ENCODE results near the gene TNS3.
"Not testable (repeated sequence)": the region's sequence is repeated elsewhere in the genome, so short reads cannot be mapped to it uniquely, and the experiment has no call there.

TNS3 gene

DNA sequence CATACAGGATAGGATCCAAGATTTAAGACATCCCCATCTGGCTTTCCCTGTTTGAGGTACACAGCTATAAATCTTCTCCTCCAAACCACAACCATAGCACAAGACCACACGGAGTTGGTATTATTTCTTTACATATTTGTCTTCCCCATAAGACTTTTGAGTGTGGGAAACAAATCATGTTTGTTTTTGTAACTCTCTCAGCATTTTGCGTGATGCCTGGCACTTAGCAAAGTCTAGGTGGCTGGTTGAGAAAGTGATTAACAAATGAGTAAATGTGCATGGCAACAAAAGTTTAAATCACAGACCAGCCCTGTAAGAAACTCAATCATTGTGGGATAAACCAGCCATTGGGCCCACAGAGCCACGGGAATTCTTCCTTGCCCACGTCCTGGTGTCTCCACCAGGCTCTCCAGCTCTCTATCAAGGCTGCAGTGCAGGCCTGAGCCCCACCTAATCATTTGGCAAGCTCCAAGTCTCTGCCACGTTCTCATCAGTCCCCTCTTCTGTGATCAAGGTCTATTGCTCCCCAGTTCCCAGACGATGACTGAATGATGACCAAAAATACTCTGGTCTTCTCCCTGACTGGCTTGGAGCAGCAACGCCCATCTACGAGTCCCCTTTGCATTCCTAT lies 317.8 kb downstream of the TNS3 start:
- no peak for DNase-seq

DNA sequence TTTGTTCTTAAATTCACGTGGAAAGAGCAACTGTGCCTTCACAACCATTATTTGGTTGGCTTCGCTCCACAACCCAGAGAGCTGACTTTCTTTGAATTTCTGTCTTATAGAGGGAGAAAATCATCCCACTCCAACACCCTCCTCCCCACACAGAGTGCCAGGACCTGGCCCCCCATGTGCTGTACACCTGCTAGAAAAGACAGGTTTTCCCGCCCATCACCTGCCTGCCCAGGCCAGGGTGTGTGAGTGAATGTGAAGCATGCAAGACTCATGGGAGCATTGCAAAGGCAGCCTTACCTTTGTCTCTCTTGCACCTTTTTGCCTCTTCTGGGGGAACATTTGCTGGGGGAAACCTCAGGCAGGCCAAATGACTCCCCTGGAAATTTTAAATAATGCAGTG lies 319.0 kb downstream of the TNS3 start:
- no peak for DNase-seq

DNA sequence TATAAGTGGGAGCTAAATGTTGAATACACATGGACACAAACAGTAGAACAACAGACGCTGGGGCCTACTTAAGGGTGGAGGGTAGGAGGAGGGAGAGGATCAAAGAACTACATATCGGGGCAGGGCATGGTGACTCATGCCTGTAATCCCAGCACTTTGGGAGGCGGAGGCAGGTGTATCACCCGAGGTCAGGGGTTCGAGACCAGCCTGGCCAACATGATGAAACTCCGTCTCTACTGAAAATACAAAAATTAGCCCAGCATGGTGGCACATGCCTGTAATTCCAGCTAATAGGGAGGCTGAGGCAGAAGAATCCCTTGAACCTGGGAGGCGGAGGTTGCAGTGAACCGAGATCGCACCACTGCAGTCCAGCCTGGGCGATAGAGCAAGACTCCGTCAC lies 319.8 kb downstream of the TNS3 start:
- DNase-seq = not testable (repeated sequence)

DNA sequence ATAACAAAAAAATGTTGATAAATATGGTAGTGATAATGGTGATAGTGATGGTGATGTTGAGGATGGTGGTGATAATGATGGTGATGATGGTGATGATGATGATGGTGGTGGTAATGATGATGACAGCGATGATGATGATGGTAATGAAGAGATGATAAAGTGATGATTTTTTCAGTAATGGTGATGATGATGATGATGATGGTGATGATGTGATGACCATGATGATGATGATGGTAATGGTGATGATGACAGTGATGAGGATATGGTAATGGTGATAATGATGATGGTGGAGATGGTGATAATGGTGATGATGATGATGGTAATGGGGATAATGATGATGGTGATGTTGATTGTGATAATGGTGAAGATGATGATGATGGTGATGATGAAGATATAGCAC lies 321.6 kb downstream of the TNS3 start:
- DNase-seq = no peak

DNA sequence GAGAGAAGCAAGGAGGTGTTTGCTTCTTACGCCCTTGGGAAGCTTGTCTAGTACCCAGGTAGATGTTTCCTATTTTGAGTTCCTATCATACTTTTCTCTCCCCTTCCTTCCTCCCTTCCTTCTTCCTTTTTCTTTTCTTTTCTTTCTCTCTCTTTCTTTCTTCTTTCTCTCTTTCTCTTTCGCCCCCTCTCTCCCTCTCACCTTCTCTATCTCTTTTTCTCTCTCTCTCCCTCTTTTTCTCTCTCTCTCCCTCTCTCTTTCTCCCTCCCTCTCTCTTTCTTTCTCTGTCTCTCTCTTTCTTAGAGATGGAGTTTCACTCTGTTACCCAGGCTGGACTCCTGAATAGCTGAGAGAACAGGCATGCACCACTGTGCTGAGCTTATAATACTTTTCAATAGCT lies 322.2 kb downstream of the TNS3 start:
- no peak for DNase-seq

DNA sequence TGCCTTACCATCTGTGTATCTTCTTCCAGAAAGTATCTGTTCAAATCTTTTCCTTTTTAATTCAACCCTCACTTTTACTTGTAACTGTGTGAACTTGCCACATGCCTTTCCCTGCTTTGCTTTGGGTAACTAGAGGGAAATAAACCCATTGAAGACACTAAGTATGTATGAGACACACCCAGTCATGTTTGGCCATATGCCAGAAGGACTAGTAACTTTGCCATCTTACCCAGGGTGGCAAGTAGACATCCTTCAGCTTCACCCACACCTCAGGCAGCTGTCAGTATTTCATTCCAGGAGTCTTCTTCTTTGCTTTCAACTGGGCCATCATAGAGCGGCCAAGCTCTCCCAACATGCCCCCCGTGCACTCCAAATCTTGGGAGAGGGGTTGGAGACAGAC lies 323.1 kb downstream of the TNS3 start:
- DNase-seq = no peak

DNA sequence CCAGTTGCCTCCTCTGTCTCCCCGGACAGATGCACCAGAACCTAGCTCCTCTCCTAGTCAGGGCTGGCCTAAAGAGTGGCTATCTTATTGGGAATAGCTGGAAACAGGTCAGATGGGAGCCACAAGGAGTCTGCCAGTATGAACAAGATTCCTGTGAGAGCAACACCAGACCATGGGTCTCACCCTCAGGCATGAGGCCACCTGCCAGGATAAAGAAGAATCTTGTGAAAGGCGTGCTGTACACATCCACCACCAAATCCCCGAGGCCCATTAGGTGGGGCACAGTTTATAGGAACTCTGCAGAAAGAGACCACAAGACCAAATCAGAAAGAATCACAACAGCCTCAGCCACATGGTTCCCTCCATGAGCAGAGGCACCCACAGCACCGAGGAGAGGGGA lies 325.9 kb downstream of the TNS3 start:
- no peak for DNase-seq

DNA sequence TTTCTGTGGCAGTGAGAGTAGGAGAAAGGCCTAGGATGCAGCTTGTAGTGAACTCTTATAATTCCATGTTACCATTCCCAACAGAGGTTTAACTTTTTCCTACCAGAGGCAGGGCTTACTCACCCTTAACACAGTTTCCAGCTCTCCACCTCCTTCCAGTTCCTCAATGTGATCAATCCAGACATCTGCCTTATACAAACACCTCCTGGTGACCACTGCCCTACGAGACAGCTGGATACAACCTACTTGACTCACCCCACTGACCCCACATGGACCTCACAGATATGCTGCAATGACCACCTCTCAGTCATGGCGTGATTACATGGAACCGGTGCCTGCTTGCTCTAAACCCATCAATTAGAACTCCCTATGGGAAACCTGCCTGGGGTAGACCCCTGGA lies 326.5 kb downstream of the TNS3 start:
- no peak for DNase-seq

DNA sequence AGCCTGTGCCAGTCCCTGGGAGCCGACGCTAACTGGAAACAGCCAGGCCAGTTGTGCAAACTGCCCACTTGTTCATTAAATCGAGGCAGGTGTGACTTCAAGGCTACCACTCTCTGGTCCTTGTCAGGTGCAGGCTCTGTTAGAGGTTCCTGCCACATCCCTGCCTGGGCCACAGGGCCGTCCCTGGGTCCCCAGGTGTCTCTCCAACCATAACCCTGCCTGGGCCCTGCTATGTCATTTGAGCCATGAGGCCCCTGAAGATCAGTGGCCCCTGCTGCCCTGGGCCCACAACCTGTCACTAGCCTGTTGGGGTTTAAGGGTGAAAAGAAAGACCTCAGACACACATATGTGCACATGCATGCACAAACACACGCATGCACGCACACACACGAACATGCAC lies 326.9 kb downstream of the TNS3 start:
- DNase-seq = no peak

DNA sequence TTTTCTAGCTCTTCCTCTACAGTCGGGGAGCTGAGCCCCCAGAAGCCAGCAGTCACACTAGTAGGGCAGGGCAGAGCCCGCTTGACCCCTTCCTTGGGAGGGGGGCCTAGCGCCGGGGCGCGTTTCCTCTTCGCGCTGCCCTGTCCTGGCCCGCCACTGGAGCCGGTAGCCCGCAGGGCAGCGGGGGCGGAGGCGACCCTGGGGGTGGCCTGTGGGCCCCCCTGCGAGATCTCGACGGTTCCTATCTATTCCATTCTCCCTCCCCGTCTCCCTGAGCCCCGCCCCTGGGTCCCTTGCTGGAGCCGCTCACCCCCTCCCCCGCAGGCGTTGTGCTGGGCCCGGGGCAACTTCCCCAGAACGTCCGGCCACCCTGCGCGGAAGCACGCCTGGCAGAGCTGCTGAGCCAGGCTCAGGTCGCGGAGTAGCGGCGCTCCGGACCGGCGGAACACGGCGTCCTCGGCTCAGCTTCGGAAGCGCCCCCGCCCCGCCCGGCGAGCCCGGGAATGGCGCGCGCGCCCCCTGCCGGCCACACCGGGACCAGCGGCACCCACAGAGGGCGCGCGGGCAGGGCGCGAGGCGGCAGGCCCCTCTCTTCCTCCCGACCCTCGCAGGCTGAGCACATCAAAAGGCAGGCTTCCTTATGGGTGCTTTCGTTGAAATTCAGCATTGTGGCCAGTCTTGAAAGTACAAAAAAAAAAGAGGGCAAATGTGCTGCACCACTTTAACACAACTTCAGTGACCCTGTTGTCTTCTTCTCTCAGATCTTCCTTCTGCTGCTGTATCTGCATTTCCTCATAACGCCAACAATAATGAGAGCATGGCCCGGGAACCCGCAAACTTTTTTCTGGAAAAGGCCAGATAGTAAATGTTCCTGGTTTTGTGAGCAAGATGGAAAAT lies 327.6 kb downstream of the TNS3 start:
- peak; percentile 50 for DNase-seq

DNA sequence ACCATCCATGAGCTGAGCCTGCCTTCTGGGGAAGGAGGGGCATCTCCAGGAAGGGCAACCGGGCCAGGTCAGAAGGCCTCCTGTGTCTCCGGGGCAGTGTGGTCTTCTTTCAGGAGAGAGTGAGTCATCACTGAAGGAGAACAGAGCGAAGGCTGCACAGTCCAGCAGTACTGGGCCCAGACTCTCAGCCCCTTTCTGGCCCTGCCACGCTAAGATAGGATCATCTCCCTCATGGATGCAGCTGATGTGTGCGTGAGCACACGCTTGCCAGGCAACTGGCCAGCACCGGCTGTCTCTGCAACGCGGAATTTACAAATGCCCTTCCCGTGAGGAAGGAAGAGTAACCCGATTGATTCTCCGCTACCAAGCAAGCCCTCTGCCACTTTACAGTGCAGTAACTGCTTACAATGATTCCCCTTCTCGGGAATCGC lies 328.2 kb downstream of the TNS3 start:
- peak; percentile 15 for DNase-seq

DNA sequence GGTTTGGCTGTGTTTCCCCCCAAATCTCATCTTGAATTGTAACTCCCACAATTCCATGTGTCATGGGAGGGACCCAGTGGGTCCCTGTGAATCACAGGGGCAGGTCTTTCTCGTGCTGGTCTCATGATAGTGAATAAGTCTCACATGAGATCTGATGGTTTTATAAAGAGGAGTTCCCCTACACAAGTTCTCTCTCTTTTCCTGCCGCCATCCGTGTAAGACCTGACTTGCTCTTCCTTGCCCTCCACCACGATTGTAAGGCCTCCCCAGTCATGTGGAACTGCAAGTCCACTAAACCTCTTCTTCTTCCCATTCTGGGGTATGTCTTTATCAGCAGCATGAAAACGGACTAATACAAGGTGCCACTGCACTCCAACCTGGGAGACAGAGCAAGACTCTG lies 329.2 kb downstream of the TNS3 start:
- DNase-seq = no peak

DNA sequence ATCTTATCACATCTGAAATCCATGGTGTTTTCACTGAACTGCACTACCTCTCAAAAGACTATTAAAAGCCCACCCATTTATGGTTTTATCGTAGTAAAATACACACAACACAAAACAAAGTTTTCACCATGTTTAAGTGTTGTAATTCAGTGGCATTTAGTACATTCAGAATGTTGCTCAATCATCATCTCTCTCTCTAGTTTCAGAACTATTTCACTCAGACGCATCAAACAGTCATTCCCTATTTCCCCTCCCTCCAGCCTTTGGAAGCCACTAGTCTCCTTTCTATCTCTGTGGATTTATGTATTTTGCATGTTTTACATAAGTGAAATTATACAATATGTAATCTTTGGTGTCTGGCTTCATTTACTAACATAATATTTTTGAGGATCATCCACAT lies 332.6 kb downstream of the TNS3 start:
- no peak for DNase-seq

DNA sequence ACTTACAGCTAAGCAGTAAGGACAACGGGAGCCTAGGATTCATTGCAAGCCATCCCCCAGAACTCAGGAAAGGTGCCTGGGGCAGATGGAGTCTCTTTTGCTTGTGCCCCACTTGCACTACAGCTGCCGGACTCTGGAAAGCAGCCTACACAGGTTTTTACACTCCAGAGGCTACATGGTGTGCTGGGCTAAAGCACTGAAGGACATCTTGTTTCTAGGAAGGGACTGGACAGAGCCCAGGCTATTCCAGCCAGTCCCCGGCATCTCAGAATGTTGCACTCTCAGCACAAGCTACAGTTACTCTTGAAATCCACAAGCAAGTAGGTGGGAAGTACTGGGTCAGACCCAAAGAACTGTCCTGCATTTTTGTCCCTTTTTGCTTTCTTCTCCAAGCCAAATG lies 333.1 kb downstream of the TNS3 start:
- no peak for DNase-seq

DNA sequence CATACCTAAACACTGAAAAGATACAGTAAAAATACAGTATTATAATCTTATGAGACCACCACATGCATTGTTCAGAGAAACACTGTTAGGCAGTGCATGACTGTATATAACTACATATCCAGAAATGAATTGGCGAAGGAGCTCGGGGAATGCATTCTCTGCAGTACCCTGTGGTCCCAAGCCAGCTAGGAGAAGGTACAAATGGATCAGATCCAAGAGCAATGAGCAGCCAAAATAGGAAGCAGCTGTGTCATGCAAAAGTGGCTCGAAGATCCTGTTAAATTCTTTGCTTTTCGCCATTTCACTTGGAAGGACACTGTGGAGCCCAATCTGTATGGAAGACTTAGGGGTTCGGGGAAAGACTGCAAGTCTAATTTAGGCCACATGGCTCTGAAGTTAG lies 334.8 kb downstream of the TNS3 start:
- DNase-seq = no peak

DNA sequence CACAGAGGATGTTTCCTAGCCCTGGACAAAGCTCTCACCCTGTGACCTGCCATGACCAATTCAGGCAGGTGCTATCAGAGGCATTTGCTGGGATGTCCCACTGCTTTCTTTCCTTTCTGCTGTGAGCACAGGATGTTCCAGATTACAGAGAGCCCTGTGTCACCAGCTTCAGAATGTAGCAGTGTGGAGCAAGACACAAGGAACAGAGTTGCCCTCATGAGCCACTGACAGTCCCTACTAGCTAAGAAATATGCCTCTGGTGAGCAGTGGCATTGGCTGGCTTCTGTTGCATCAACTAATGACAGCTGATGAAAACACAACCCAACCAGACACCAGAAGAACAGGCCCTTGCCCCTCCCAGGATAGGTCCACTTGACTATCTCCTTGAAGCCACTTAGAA lies 337.2 kb downstream of the TNS3 start:
- no peak for DNase-seq

DNA sequence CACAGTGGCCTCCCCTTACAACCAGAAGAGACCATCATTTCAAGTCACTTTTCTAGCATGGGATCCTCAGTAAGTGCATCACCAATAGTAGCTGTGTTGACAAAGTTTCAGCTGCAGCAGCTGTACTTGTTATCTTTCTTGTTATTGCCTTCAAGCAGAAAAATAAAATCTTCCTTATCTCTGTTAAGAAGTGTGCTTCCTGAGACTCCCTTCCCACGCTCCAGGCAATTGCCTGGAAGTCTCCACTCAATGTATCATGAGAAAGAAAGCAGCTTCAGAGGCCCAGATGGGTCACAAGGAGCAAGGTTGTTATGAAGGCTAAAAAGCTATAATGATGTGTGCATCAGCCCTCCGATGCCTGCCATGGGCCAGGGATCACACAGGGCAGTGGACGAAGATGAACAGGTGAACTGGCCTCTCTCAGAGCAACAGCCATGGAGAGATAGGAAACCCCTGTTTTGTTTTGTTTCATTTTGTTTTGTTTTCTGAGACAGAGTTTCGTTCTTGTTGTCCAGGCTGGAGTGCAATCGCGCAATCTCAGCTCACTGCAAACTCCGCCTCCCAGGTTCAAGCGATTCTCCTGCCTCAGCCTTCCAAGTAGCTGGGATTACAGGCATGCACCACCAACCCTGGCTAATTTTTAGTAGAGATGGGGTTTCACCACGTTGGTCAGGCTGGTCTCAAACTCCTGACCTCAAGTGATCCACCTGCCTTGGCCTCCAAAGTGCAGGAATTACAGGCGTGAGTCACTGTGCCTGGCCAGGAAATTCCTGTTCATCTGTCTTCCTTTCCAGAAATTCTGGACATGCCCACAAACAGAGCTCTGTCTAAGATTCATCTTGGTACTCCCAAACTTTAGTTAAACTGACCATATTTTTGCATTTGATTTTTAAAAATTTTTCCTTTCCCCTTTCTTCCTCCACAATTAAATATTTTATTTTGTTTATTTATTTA lies 340.5 kb downstream of the TNS3 start:
- DNase-seq = no peak

DNA sequence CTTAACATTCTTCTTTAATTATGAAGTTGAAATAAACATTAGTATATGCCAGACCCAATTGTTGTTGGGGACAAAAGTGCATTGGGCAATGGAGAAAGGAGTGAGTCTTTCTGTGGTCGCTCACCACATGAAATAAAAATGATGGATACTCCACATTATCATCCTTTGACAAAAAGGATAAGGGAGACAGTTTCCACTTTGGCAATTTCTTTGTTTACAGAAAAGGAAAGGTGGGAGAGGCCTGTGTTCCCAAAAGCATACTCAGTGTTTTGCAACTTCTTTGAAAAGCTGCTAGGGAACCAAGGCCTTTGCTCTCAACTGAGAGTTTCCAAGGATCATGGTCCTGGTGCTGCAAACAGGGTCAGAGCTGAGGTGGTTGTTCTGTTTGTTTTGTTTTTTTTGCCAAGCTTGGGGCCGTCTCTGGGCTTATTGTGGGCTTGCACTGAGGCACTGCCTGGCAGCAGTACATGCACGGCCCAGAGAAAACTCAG lies 341.9 kb downstream of the TNS3 start:
- no peak for DNase-seq

DNA sequence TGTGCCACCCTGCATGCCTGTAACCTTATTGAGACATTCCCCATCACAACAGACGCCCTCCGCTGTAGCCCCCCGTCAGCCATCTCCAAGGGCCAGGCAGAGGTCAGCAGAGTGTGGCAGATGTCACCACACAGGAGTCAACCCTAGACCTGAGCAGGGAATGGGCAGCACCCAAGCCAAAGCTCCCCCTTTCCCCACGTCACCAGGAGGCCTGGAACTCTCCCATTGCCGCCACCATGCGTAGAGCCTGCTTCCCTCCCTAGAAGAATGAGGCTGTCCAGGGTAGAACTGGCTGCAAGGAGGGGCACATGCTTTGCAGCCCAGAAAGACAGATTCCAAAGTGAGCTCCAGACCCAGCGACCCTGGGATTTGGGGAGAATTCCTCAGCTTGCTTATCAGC lies 342.9 kb downstream of the TNS3 start:
- DNase-seq = no peak

DNA sequence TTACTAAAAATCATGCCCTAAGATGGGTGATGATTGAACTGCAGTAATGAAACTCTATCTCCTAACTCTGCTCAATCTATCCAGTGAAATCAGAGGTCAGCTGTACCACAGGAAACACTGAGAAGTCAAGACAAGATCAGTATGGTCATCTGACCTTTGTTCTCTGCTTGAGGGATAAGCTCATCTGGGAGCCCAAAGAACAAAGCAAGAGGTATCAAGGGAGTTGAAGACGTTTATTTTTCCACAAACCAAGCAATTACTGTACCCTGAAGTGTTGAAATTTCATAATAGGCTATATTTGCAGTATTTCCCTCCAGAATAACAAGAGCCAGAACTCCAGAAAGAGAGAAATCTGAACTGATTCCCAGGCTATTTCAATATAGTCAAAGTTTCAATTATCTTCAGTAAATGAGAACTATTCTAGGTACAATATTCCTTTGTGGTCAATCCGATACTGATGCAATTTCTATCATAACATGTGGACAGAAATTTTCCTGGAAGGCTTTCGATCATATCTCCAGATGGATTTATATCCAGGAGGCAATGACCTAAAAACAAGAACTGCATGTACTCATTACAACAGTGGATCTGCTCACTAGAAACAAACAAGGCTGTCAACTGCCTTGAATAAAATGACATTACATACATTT lies 345.3 kb downstream of the TNS3 start:
- no peak for DNase-seq

DNA sequence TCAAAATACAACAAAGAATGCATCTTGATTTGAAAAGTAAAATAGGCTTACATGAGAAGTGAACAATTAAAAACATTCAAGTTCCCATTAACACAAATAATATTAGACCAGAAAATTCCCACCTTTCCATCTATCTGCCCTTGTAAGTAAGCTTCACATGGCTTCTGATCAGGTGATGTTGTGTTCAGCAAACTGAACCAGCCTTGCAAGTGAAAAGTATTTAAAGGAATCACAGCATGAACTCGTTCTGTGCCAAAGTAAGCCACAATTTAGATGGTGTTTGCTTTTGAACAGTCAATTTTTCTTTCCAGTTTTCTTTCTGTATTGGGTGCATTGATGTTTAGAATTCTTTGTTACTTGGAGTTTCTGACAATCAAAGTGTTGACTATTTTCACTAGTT lies 347.9 kb downstream of the TNS3 start:
- DNase-seq = no peak

DNA sequence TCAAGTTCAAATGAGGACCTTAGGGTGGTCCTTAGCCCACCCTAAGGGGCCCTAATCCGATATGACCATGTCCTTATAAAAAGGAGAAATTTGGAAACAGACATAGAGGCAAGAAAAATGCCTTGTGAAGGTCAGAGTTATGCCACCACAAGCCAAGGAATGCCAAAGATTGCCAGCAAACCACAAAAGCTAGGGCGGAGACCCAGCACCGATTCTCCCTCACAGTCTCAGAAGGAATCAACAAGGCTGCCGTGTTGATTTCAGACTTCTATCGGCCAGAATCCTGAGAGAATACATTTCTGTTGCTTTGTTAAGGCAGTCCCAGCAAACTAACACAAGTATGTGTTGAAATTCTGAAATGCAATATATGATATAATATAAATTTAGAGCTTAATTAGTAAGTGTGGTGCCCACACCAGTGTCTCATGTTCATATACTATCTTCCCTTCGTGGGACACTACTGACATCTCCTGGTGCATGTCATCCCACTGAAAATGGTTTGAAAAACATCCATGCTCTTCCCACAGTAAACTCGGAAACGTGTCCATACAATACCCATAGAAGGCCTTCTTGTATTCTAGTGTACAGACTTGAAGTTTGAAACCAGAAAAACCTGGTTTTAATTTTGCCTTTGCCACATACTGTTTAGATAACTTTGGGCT lies 349.0 kb downstream of the TNS3 start:
- DNase-seq = no peak

All from DMS153 (cell line).